K562 (cell line): ENCODE results near the gene SEMA3F. TPM values are rescaled to one million over a fixed set of nuclear protein-coding genes. Genes with fewer than 3 reads are reported as not detected.

ENCODE experiments used
- ATAC-seq: fragments of 200-7000 bp; cut with Tn5 transposase; 3 replicates; pipeline ENCODE4 v1.9.1; 2020; ENCODE audit warnings: moderate library complexity
- BruUV-seq: library from RNA; stranded (reverse); fragments of 400-500 nt; replicated peaks from 2 replicates; lab custom pipeline; 2021; lab: Mats Ljungman, UMichigan
- CTCF ChIA-PET: fragments of 300-600 bp; formaldehyde crosslinking; extraction: SDS; loops from one replicate; lab custom pipeline; 2021; ENCODE audit warnings: low intra/inter-chr PET ratio; lab: Yijun Ruan, JAX
- POLR2A ChIA-PET: fragments of 300-600, 350-650 bp; sonication (Branson Sonifier 250); formaldehyde crosslinking; extraction: SDS; loops from one replicate; lab custom pipeline; 2021; ENCODE audit warnings: antibody characterized with exemption, inconsistent platforms; lab: Yijun Ruan, JAX
- DNase-seq, 4 experiments: peaks; one replicate each; pipeline versions ENCODE4 v3.0.0 to v3.0.0-alpha.2; 2011 to 2018; ENCODE audit warnings: low spot score in 3 of 4, mixed read lengths in 3 of 4; ENCODE audit errors: extremely low read depth in 1 of 4
- FAIRE-seq: peaks from 2 replicates; lab custom pipeline; 2011; peaks lifted over from hg19 to GRCh38; lab: Jason Lieb, UNC
- H2AFZ ChIP-seq: 2 replicates; pipeline ENCODE4 v1.6.0; 2011; ENCODE audit warnings: low read depth, low read length, control low read depth, inconsistent platforms
- H3K27ac ChIP-seq: fragments of 200-600 bp; 3 replicates; pipeline ENCODE4 v1.8.0; 2011; ENCODE audit warnings: low read depth, mild to moderate bottlenecking, control low read depth, inconsistent platforms, low read length, moderate library complexity, mixed read lengths; ENCODE audit errors: extremely low read depth
- H3K27me3 ChIP-seq, 2 experiments: fragments of 300-600 bp in 1 of 2; 2 replicates in 1 of 2; 3 replicates in 1 of 2; pipeline versions ENCODE4 v1.6.0 to v1.8.0; 2011; ENCODE audit warnings: inconsistent platforms in 2 of 2, low read length in 2 of 2, mild to moderate bottlenecking in 1 of 2, mixed read lengths in 1 of 2, moderate library complexity in 1 of 2; ENCODE audit not compliant: control insufficient read depth in 2 of 2, insufficient read depth in 2 of 2
- H3K36me3 ChIP-seq: fragments of 300-600 bp; 3 replicates; pipeline ENCODE4 v1.8.0; 2011; ENCODE audit warnings: mild to moderate bottlenecking, low read length, inconsistent platforms; ENCODE audit not compliant: control insufficient read depth, insufficient read depth
- H3K4me1 ChIP-seq, 2 experiments: fragments of 200-600 bp in 1 of 2; replicated peaks in 1 of 2; 2 replicates in 1 of 2; 3 replicates in 1 of 2; pipeline versions ENCODE4 v1.5.1 to v1.8.0; 2011; ENCODE audit warnings: inconsistent platforms in 2 of 2, low read length in 2 of 2, mild to moderate bottlenecking in 1 of 2, mixed read lengths in 1 of 2, moderate library complexity in 1 of 2; ENCODE audit not compliant: control insufficient read depth in 2 of 2, insufficient read depth in 2 of 2
- H3K4me2 ChIP-seq: 2 replicates; pipeline ENCODE4 v1.6.1; 2011; ENCODE audit warnings: low read length, control low read depth, inconsistent platforms, mixed read lengths; ENCODE audit not compliant: insufficient read depth
- H3K4me3 ChIP-seq: fragments of 200-600 bp; sonication (generic), shearing (Covaris generic); 2 replicates; pipeline ENCODE4 v1.5.1; 2016; ENCODE audit warnings: control low read depth, inconsistent platforms
- H3K79me2 ChIP-seq: fragments of 200-600 bp; 3 replicates; pipeline ENCODE4 v1.8.0; 2011; ENCODE audit warnings: low read length, inconsistent platforms; ENCODE audit not compliant: control insufficient read depth, insufficient read depth
- H3K9ac ChIP-seq, 2 experiments: 2 replicates each; pipeline versions ENCODE4 v1.6.0 to v1.6.1; 2011; ENCODE audit warnings: low read depth in 2 of 2, low read length in 2 of 2, control low read depth in 1 of 2, inconsistent platforms in 1 of 2, mild to moderate bottlenecking in 1 of 2, mixed read lengths in 1 of 2; ENCODE audit not compliant: insufficient read depth in 1 of 2
- H3K9me1 ChIP-seq: one replicate; pipeline ENCODE4 v1.6.0; 2011; ENCODE audit warnings: inconsistent platforms, mild to moderate bottlenecking, low read length, moderate library complexity; ENCODE audit not compliant: control insufficient read depth, insufficient read depth
- H3K9me3 ChIP-seq: replicated peaks from 2 replicates; pipeline ENCODE4 v1.5.1; 2011; ENCODE audit warnings: low read depth, low read length, inconsistent platforms; ENCODE audit not compliant: control insufficient read depth, insufficient read depth
- H4K20me1 ChIP-seq: replicated peaks from 2 replicates; pipeline ENCODE4 v1.6.1; 2011; ENCODE audit warnings: low read length, inconsistent platforms, mixed read lengths; ENCODE audit not compliant: control insufficient read depth, insufficient read depth
- CHD4 ChIP-seq: fragments of 200-600 bp; sonication (generic); IDR thresholded peaks from 3 replicates; pipeline ENCODE4 v1.6.1; 2012; ENCODE audit warnings: low read depth, mild to moderate bottlenecking, mixed read lengths, low read length, inconsistent platforms; ENCODE audit not compliant: insufficient read depth, insufficient replicate concordance, poor library complexity, severe bottlenecking
- CTCF ChIP-seq, 3 experiments: IDR thresholded peaks in 2 of 3; conservative IDR thresholded peaks in 1 of 3; 2 replicates each; pipeline ENCODE4 v1.5.1; 2011 to 2012; ENCODE audit warnings: low read length in 3 of 3, mild to moderate bottlenecking in 3 of 3, control low read depth in 2 of 3, improper control_type of control experiment in 1 of 3, inconsistent platforms in 1 of 3, low read depth in 1 of 3, mixed read lengths in 1 of 3, moderate library complexity in 1 of 3; ENCODE audit not compliant: insufficient read depth in 2 of 3
- ELK3 ChIP-seq: fragments of 450-650 bp; formaldehyde crosslinking; IDR thresholded peaks from 2 replicates; pipeline ENCODE4 v1.4.0; 2020; ENCODE audit warnings: mild to moderate bottlenecking
- GATA2 ChIP-seq: sonication (generic); formaldehyde crosslinking; IDR thresholded peaks from 2 replicates; pipeline ENCODE4 v1.4.0; 2020; ENCODE audit warnings: mild to moderate bottlenecking, missing genetic modification reagents
- HMG20B ChIP-seq: fragments of 250-450 bp; sonication (Bioruptor Pico); IDR thresholded peaks from 2 replicates; pipeline ENCODE4 v1.5.0; 2021; ENCODE audit warnings: mild to moderate bottlenecking
- RBM22 ChIP-seq: fragments of 200-400 bp; formaldehyde crosslinking; IDR thresholded peaks from 2 replicates; pipeline ENCODE4 v1.6.1; 2018; ENCODE audit warnings: low read length, low read depth; ENCODE audit not compliant: poor library complexity, severe bottlenecking
- RBM25 ChIP-seq: fragments of 200-400 bp; formaldehyde crosslinking; IDR thresholded peaks from 2 replicates; pipeline ENCODE4 v1.6.1; 2018; ENCODE audit warnings: low read length, low read depth, moderate library complexity; ENCODE audit not compliant: severe bottlenecking
- TSHZ1 ChIP-seq: fragments of 250-450 bp; sonication (Bioruptor Pico); IDR thresholded peaks from 2 replicates; pipeline ENCODE4 v1.4.0; 2020; ENCODE audit warnings: mild to moderate bottlenecking, moderate library complexity
- ZNF263 ChIP-seq: sonication (generic); formaldehyde crosslinking; IDR thresholded peaks from 2 replicates; pipeline ENCODE4 v1.8.0; 2022; ENCODE audit warnings: mild to moderate bottlenecking, missing genetic modification reagents, borderline replicate concordance
- ZNF354B ChIP-seq: fragments of 250-450 bp; sonication (Bioruptor Pico); IDR thresholded peaks from 2 replicates; pipeline ENCODE4 v1.4.0; 2020
- ZNF57 ChIP-seq: fragments of 450-650 bp; formaldehyde crosslinking; IDR thresholded peaks from 2 replicates; pipeline ENCODE4 v1.4.0; 2020; ENCODE audit warnings: mild to moderate bottlenecking, moderate library complexity
- ZNF740 ChIP-seq, 3 experiments: fragments of 200-800 bp in 1 of 3; sonication (Bioruptor generic) in 1 of 3; sonication (generic) in 1 of 3; formaldehyde crosslinking in 1 of 3; IDR thresholded peaks; 2 replicates each; pipeline versions ENCODE4 v1.6.1 to v1.8.0; 2016 to 2022; ENCODE audit warnings: mild to moderate bottlenecking in 2 of 3, missing compliant biosample characterization in 2 of 3, missing genetic modification characterization in 2 of 3, missing genetic modification reagents in 1 of 3
- WGBS: fragments of 100-300 bp; shearing (Covaris generic); methylation state at CpG from one replicate; pipeline ENCODE4 v1.1.6; 2016; ENCODE audit warnings: low coverage, mixed read lengths; ENCODE audit not compliant: insufficient coverage; ENCODE audit errors: missing lambda C conversion rate; 5-methylcytosine and 5-hydroxymethylcytosine counted together
- in situ Hi-C: fragments of 300-500 bp; cut with MboI; formaldehyde crosslinking; loops from 4 replicates; pipeline ENCODE4 v1.15.0; 2018; ENCODE audit warnings: inconsistent platforms, mixed read lengths
- intact Hi-C: fragments of 100-400 bp; cut with micrococcal nuclease; formaldehyde crosslinking; loops from 2 replicates; pipeline ENCODE4 v1.14.2; 2022
- polyA plus RNA-seq, 8 experiments: library from polyadenylated mRNA; depleted of rRNA in 4 of 8; stranded (reverse) in 5 of 8; unstranded in 3 of 8; fragments of >200 nt; fragmentation: Nextera tagmentation in 2 of 8; fragmentation: Illumina TruSeq in 1 of 8; extraction: Ambion mirVana in 2 of 8; extraction: Trizol in 1 of 8; gene quantifications; 2 replicates each; pipeline versions ENCODE4 v1.2.1 to v1.2.3, GENCODE V29; 2011 to 2014; ENCODE audit warnings: inconsistent platforms in 1 of 8, missing spikeins in 1 of 8
- total RNA-seq, 7 experiments: library from RNA; depleted of rRNA in 6 of 7; stranded (reverse); fragments of >200 nt in 6 of 7; fragmentation: Illumina TruSeq in 2 of 7; extraction: Trizol in 2 of 7; gene quantifications; 2 replicates each; pipeline versions ENCODE4 v1.2.1 to v1.2.3, GENCODE V29; 2011 to 2021; ENCODE audit warnings: low replicate concordance in 1 of 7

The SEMA3F gene
- total and polyA plus RNA-seq, 9 of the 15 experiments (the other 6 are each of a cell fraction or from before 2014, with no cell fraction given) = 0.58 to 3.0 (median 2.0) TPM; not detected in 2

GRCh38 chr3:50111757-50112156 is 43.4 kb upstream of the SEMA3F start (continued):
- TF ChIP-seq TSHZ1 (CRISPR knock-in tag) = no peak
- no peak for TF ChIP-seq ZNF263 (CRISPR knock-in tag)
- no peak for TF ChIP-seq HMG20B (CRISPR knock-in tag)
- TF ChIP-seq RBM25 = no peak
- no peak for TF ChIP-seq ZNF57 (CRISPR knock-in tag)

GRCh38 chr3:50112462-50112861 is 42.7 kb upstream of the SEMA3F start:
- H3K4me3 ChIP-seq = no peak overlapping the region
- ATAC-seq = no peak
- no peak overlapping the region for H3K4me2 ChIP-seq
- no peaks in the 10 kb centered on the region for H3K9me3 ChIP-seq
- no peaks in the 10 kb centered on the region for H3K27me3 ChIP-seq
- CTCF ChIA-PET = no interaction called here
- no peak overlapping the region for H3K27ac ChIP-seq
- TF ChIP-seq ELK3 (CRISPR knock-in tag) (no peak), ZNF740 (CRISPR knock-in tag; IDR thresholded peaks at IDR 0.05) (no peak), ZNF740 (tag; IDR thresholded peaks at IDR 0.05) (no peak), RBM22 (no peak), ZNF354B (CRISPR knock-in tag) (no peak), CHD4 (no peak), GATA2 (CRISPR knock-in tag) (no peak), CTCF (IDR thresholded peaks at IDR 0.05 in 2 of 3, conservative IDR thresholded peaks at IDR 0.05 in 1 of 3; ENCODE audit: insufficient read depth in 2 of 3, low read depth in 1 of 3, low read length in 3 of 3) (no peak)
- no peaks in the 10 kb centered on the region for H3K9me1 ChIP-seq
- no peak for FAIRE-seq
- H3K4me1 ChIP-seq = no peaks in the 10 kb centered on the region
- H3K79me2 ChIP-seq = no peaks in the 10 kb centered on the region; the same call in 2 of the 3 replicates
- in situ Hi-C loops = no loop called here
- 100% methylated on average over 3 of the region's 3 CpGs for WGBS
- H3K36me3 ChIP-seq = peaks cover 95% of the 10 kb centered on the region
- BruUV-seq = no TSS peak
- no peak overlapping the region for H2AFZ ChIP-seq
- intact Hi-C loops = no loop called here
- H4K20me1 ChIP-seq = no peaks in the 10 kb centered on the region
- no peak for DNase-seq
- no peak overlapping the region for H3K9ac ChIP-seq
- POLR2A ChIA-PET = interaction anchor here (1.0 kb wide), 1 partner anchor 10 kb away, joined by 6 read pairs; no protein-coding TSS in a partner anchor
